Measurements from ENCODE around the gene CBX2. TPM values are rescaled to one million over a fixed set of nuclear protein-coding genes. Genes with fewer than 3 reads are reported as not detected.
"Not testable (repeated sequence)": the region's sequence is repeated elsewhere in the genome, so short reads cannot be mapped to it uniquely, and the experiment has no call there.

CBX2 gene
- total and polyA plus RNA-seq, 2 donors: 4.4 to 12.8 TPM

- 9% methylated on average over 55 of the region's 55 CpGs for WGBS
- H3K27ac ChIP-seq (ENCODE audit: low read depth in 1 of 2, low read length in 1 of 2): no peak overlapping the region
- H3K4me3 ChIP-seq (ENCODE audit: low read length in 2 of 2): no peak overlapping the region
- peaks cover 5 to 26% of the 10 kb centered on the region in 2 donors for H3K4me1 ChIP-seq (ENCODE audit: control insufficient read depth in 2 of 2, insufficient read depth in 2 of 2, low read length in 2 of 2)
- H3K9me3 ChIP-seq (ENCODE audit: control insufficient read depth in 2 of 2, insufficient read depth in 1 of 2, low read length in 1 of 2): peaks cover 2 to 5% of the 10 kb centered on the region in 2 donors
- no peak for DNase-seq (ENCODE audit: low read depth in 6 of 9, low spot score in 9 of 9)
- H3K27me3 ChIP-seq (ENCODE audit: control insufficient read depth in 2 of 2, insufficient read depth in 1 of 2, low read length in 1 of 2): peaks cover 47 to 74% of the 10 kb centered on the region in 2 donors
- H3K36me3 ChIP-seq (ENCODE audit: control insufficient read depth in 2 of 2, insufficient read depth in 2 of 2, low read length in 1 of 2): no peaks in the 10 kb centered on the region
Observed at GRCh38 chr17:79748295-79749099, 29.5 kb upstream of the CBX2 start.

- DNase-seq (ENCODE audit: low read depth in 6 of 9, low spot score in 9 of 9): no peak
- H3K27me3 ChIP-seq (ENCODE audit: control insufficient read depth in 2 of 2, insufficient read depth in 1 of 2, low read length in 1 of 2): peaks cover 47 to 77% of the 10 kb centered on the region in 2 donors
- 71% methylated on average over 3 of the region's 3 CpGs for WGBS
- no peak overlapping the region for H3K4me3 ChIP-seq (ENCODE audit: low read length in 2 of 2)
- no peak overlapping the region for H3K27ac ChIP-seq (ENCODE audit: low read depth in 1 of 2, low read length in 1 of 2)
- peaks cover 5 to 26% of the 10 kb centered on the region in 2 donors for H3K4me1 ChIP-seq (ENCODE audit: control insufficient read depth in 2 of 2, insufficient read depth in 2 of 2, low read length in 2 of 2)
- peaks cover 2 to 5% of the 10 kb centered on the region in 2 donors for H3K9me3 ChIP-seq (ENCODE audit: control insufficient read depth in 2 of 2, insufficient read depth in 1 of 2, low read length in 1 of 2)
- no peaks in the 10 kb centered on the region for H3K36me3 ChIP-seq (ENCODE audit: control insufficient read depth in 2 of 2, insufficient read depth in 2 of 2, low read length in 1 of 2)
Observed at GRCh38 chr17:79749156-79749815, 28.7 kb upstream of the CBX2 start.

GRCh38 chr17:79749958-79750357 lies 28.0 kb upstream of the CBX2 start:
- no peaks in the 10 kb centered on the region for H3K36me3 ChIP-seq (ENCODE audit: control insufficient read depth in 2 of 2, insufficient read depth in 2 of 2, low read length in 1 of 2)
- WGBS: 76% methylated on average over 3 of the region's 3 CpGs
- H3K4me3 ChIP-seq (ENCODE audit: low read length in 2 of 2): no peak overlapping the region
- H3K27ac ChIP-seq (ENCODE audit: low read depth in 1 of 2, low read length in 1 of 2): no peak overlapping the region
- no peak for DNase-seq (ENCODE audit: low read depth in 6 of 9, low spot score in 9 of 9)
- peaks cover 5 to 26% of the 10 kb centered on the region in 2 donors for H3K4me1 ChIP-seq (ENCODE audit: control insufficient read depth in 2 of 2, insufficient read depth in 2 of 2, low read length in 2 of 2)
- peaks cover 2 to 5% of the 10 kb centered on the region in 2 donors for H3K9me3 ChIP-seq (ENCODE audit: control insufficient read depth in 2 of 2, insufficient read depth in 1 of 2, low read length in 1 of 2)
- H3K27me3 ChIP-seq (ENCODE audit: control insufficient read depth in 2 of 2, insufficient read depth in 1 of 2, low read length in 1 of 2): peaks cover 47 to 83% of the 10 kb centered on the region in 2 donors

GRCh38 chr17:79750650-79751545 lies 27.1 kb upstream of the CBX2 start:
- no peak for DNase-seq (ENCODE audit: low read depth in 6 of 9, low spot score in 9 of 9)
- H3K4me1 ChIP-seq (ENCODE audit: control insufficient read depth in 2 of 2, insufficient read depth in 2 of 2, low read length in 2 of 2): peaks cover 3 to 21% of the 10 kb centered on the region in 2 donors
- H3K27ac ChIP-seq (ENCODE audit: low read depth in 1 of 2, low read length in 1 of 2): no peak overlapping the region
- peaks cover 2 to 5% of the 10 kb centered on the region in 2 donors for H3K9me3 ChIP-seq (ENCODE audit: control insufficient read depth in 2 of 2, insufficient read depth in 1 of 2, low read length in 1 of 2)
- WGBS: 92% methylated on average over 13 of the region's 13 CpGs
- no peak overlapping the region for H3K4me3 ChIP-seq (ENCODE audit: low read length in 2 of 2)
- H3K27me3 ChIP-seq (ENCODE audit: control insufficient read depth in 2 of 2, insufficient read depth in 1 of 2, low read length in 1 of 2): peaks cover 46 to 83% of the 10 kb centered on the region in 2 donors
- no peaks in the 10 kb centered on the region for H3K36me3 ChIP-seq (ENCODE audit: control insufficient read depth in 2 of 2, insufficient read depth in 2 of 2, low read length in 1 of 2)

- WGBS: 16% methylated on average over 13 of the region's 13 CpGs
- peaks cover 37 to 77% of the 10 kb centered on the region in 2 donors for H3K27me3 ChIP-seq (ENCODE audit: control insufficient read depth in 2 of 2, insufficient read depth in 1 of 2, low read length in 1 of 2)
- H3K36me3 ChIP-seq (ENCODE audit: control insufficient read depth in 2 of 2, insufficient read depth in 2 of 2, low read length in 1 of 2): no peaks in the 10 kb centered on the region
- peaks cover 0 to 8% of the 10 kb centered on the region in 2 donors for H3K4me1 ChIP-seq (ENCODE audit: control insufficient read depth in 2 of 2, insufficient read depth in 2 of 2, low read length in 2 of 2)
- H3K27ac ChIP-seq (ENCODE audit: low read depth in 1 of 2, low read length in 1 of 2): no peak overlapping the region
- peaks cover 2% of the 10 kb centered on the region in 2 donors for H3K9me3 ChIP-seq (ENCODE audit: control insufficient read depth in 2 of 2, insufficient read depth in 1 of 2, low read length in 1 of 2)
- H3K4me3 ChIP-seq (ENCODE audit: low read length in 2 of 2): no peak overlapping the region
- no peak for DNase-seq (ENCODE audit: low read depth in 6 of 9, low spot score in 9 of 9)
Observed at GRCh38 chr17:79752175-79752574, 25.8 kb upstream of the CBX2 start.

- Histone ChIP-seq H3K36me3 (ENCODE audit: control insufficient read depth in 2 of 2, insufficient read depth in 2 of 2, low read length in 1 of 2) (no peaks in the 10 kb centered on the region), H3K27ac (ENCODE audit: low read depth in 1 of 2, low read length in 1 of 2) (no peak overlapping the region), H3K4me3 (ENCODE audit: low read length in 2 of 2) (no peak overlapping the region), H3K27me3 (ENCODE audit: control insufficient read depth in 2 of 2, insufficient read depth in 1 of 2, low read length in 1 of 2) (peaks cover 19 to 55% of the 10 kb centered on the region in 2 donors), H3K9me3 (ENCODE audit: control insufficient read depth in 2 of 2, insufficient read depth in 1 of 2, low read length in 1 of 2) (no peaks in the 10 kb centered on the region), H3K4me1 (ENCODE audit: control insufficient read depth in 2 of 2, insufficient read depth in 2 of 2, low read length in 2 of 2) (no peaks in the 10 kb centered on the region)
- WGBS: 91% methylated on average over 12 of the region's 12 CpGs
- no peak for DNase-seq (ENCODE audit: low read depth in 6 of 9, low spot score in 9 of 9)
Observed at GRCh38 chr17:79754370-79754769, 23.6 kb upstream of the CBX2 start.

- H3K27me3 ChIP-seq (ENCODE audit: control insufficient read depth in 2 of 2, insufficient read depth in 1 of 2, low read length in 1 of 2): peaks cover 13 to 50% of the 10 kb centered on the region in 2 donors
- not testable (repeated sequence) for H3K9me3 ChIP-seq (ENCODE audit: control insufficient read depth in 2 of 2, insufficient read depth in 1 of 2, low read length in 1 of 2); DNase-seq (ENCODE audit: low read depth in 6 of 9, low spot score in 9 of 9); H3K27ac ChIP-seq (ENCODE audit: low read depth in 1 of 2, low read length in 1 of 2); H3K4me1 ChIP-seq (ENCODE audit: control insufficient read depth in 2 of 2, insufficient read depth in 2 of 2, low read length in 2 of 2); H3K36me3 ChIP-seq (ENCODE audit: control insufficient read depth in 2 of 2, insufficient read depth in 2 of 2, low read length in 1 of 2); H3K4me3 ChIP-seq (ENCODE audit: low read length in 2 of 2)
- WGBS: 96% methylated on average over 9 of the region's 9 CpGs
Observed at GRCh38 chr17:79754903-79755302, 23.0 kb upstream of the CBX2 start.

GRCh38 chr17:79755591-79755990 lies 22.4 kb upstream of the CBX2 start:
- WGBS: 94% methylated on average over 14 of the region's 14 CpGs
- DNase-seq (ENCODE audit: low read depth in 6 of 9, low spot score in 9 of 9): no peak

More at GRCh38 chr17:79755591-79755990, 22.4 kb upstream of the CBX2 start:
- Histone ChIP-seq H3K9me3 (ENCODE audit: control insufficient read depth in 2 of 2, insufficient read depth in 1 of 2, low read length in 1 of 2) (no peaks in the 10 kb centered on the region), H3K4me1 (ENCODE audit: control insufficient read depth in 2 of 2, insufficient read depth in 2 of 2, low read length in 2 of 2) (no peaks in the 10 kb centered on the region), H3K36me3 (ENCODE audit: control insufficient read depth in 2 of 2, insufficient read depth in 2 of 2, low read length in 1 of 2) (no peaks in the 10 kb centered on the region), H3K27me3 (ENCODE audit: control insufficient read depth in 2 of 2, insufficient read depth in 1 of 2, low read length in 1 of 2) (peaks cover 15 to 45% of the 10 kb centered on the region in 2 donors), H3K4me3 (ENCODE audit: low read length in 2 of 2) (no peak overlapping the region), H3K27ac (ENCODE audit: low read depth in 1 of 2, low read length in 1 of 2) (no peak overlapping the region)
